ENCODE results near the gene MSLN. TPM values are rescaled to one million over a fixed set of nuclear protein-coding genes. Genes with fewer than 3 reads are reported as not detected.

Gene MSLN
- total and polyA plus RNA-seq, 2 of the 8 experiments (the other 6 are each of a cell fraction or from before 2014, with no cell fraction given), result 0.28 to 0.50 TPM

DNA sequence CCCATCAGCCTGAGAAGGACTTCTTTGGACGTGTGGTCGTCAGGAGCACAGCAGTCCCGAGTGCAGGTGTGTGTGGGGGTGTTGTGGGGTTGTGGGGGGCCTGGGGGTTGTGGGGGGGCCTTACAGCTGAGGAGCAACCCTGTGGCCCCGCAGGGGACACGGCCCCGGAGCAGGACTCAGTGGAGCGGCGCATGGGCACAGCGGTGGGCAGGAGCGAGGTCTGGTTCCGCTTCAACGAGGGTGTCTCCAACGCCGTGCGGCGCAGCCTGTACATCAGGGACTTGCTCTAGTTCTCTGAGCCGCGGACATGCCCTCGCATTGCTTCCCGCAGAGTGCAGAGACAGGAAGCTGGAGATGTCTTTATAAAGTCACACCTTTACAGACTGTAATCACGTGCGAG is 37.2 kb downstream of the MSLN start:
- Histone ChIP-seq H3K36me3 (ENCODE audit: control insufficient read depth in 2 of 4, insufficient read depth in 4 of 4, low read length in 3 of 4) (peaks cover 0 to 32% (median 0%) of the 10 kb centered on the region in 4 experiments; a peak in 5 of 8 replicates), H3K23ac (ENCODE audit: insufficient read length) (no peak overlapping the region), H2BK12ac (ENCODE audit: low read depth, low read length) (no peak overlapping the region), H2BK20ac (ENCODE audit: low read length) (no peak overlapping the region), H2AFZ (ENCODE audit: low read length) (no peak overlapping the region), H4K5ac (ENCODE audit: insufficient read length, low read depth, low read length) (no peak overlapping the region), H2AK5ac (ENCODE audit: low read depth, low read length) (no peak overlapping the region), H2BK15ac (ENCODE audit: low read length) (no peak overlapping the region), H3K23me2 (ENCODE audit: low read depth, low read length) (peaks cover 3% of the 10 kb centered on the region; the same call in 1 of the 2 replicates), H3K27ac (ENCODE audit: low read depth, low read length) (no peak overlapping the region), H3K4ac (replicated peaks; ENCODE audit: insufficient read length, low read depth, low read length) (no peak overlapping the region), H3K14ac (ENCODE audit: insufficient read length) (no peak overlapping the region), H3K4me1 (replicated peaks in 1 of 4; ENCODE audit: control insufficient read depth in 3 of 4, insufficient read depth in 4 of 4, low read length in 3 of 4) (peaks cover 0 to 17% (median 3%) of the 10 kb centered on the region in 4 experiments; a peak in 4 of 7 replicates), H3K79me2 (ENCODE audit: control insufficient read depth in 1 of 2, insufficient read depth in 2 of 2, low read length in 2 of 2) (no peaks in the 10 kb centered on the region), H4K91ac (replicated peaks; ENCODE audit: insufficient read length, low read length) (no peak overlapping the region), H3K9me3 (ENCODE audit: insufficient read depth in 2 of 2, low read depth in 1 of 2, low read length in 1 of 2) (no peaks in the 10 kb centered on the region), H3K18ac (ENCODE audit: extremely low read depth, low read length) (no peak overlapping the region), H4K8ac (ENCODE audit: extremely low read depth, insufficient read depth, low read length) (no peak overlapping the region), H3K4me2 (ENCODE audit: insufficient read depth in 1 of 2, low read depth in 2 of 2, low read length in 2 of 2) (no peak overlapping the region), H3K79me1 (ENCODE audit: low read depth, low read length) (no peaks in the 10 kb centered on the region), H3K27me3 (replicated peaks in 1 of 4; ENCODE audit: control insufficient read depth in 3 of 4, extremely low read depth in 1 of 4, insufficient read depth in 3 of 4, low read length in 3 of 4) (peaks cover 1 to 20% (median 13%) of the 10 kb centered on the region in 4 experiments; a peak in 6 of 7 replicates), H4K20me1 (replicated peaks in 1 of 2; ENCODE audit: control insufficient read depth in 1 of 2, insufficient read depth in 2 of 2, low read length in 2 of 2) (peaks cover 5 to 19% of the 10 kb centered on the region in 2 experiments), H3K9ac (replicated peaks in 1 of 4; ENCODE audit: extremely low read depth in 1 of 4, low read depth in 3 of 4, low read length in 3 of 4) (no peak overlapping the region), H3K4me3 (ENCODE audit: extremely low read depth in 1 of 4, insufficient read depth in 2 of 4, low read depth in 3 of 4, low read length in 4 of 4) (no peak overlapping the region), H2BK120ac (replicated peaks; ENCODE audit: low read depth, low read length) (no peak overlapping the region), H3K56ac (replicated peaks; ENCODE audit: insufficient read length, low read depth, low read length) (no peak overlapping the region), H2BK5ac (ENCODE audit: low read depth, low read length) (no peak overlapping the region)
- no peak for FAIRE-seq
- DNase-seq (ENCODE audit: low read depth in 1 of 2, low spot score in 2 of 2), result no peak
- ChIA-PET POLR2A (ENCODE audit: partially characterized antibody) (interaction anchor here (1.0 to 1.8 kb wide), 2 partner anchors 9 to 12 kb away, joined by 3 to 5 read pairs; partner anchors contain the start of genes CHTF18 and RPUSD1), CTCF (ENCODE audit: partially characterized antibody) (no interaction called here)
- 95% methylated on average over 14 of the region's 22 CpGs; no CpG with 5 or more reads in 1 of the 2 experiments for WGBS, 2 experiments (ENCODE audit: extremely low coverage in 1 of 2, insufficient coverage in 1 of 2, insufficient read length in 1 of 2, insufficient replicate concordance in 2 of 2, low coverage in 1 of 2, low lambda C conversion rate in 2 of 2, missing lambda C conversion rate in 1 of 2)
- TF ChIP-seq NRF1 (IDR thresholded peaks at IDR 0.05; ENCODE audit: low read depth, low read length) (no peak), TEAD4 (IDR thresholded peaks at IDR 0.05; ENCODE audit: low read depth, low read length) (no peak), SP4 (IDR thresholded peaks at IDR 0.05; ENCODE audit: low read length) (no peak), RBBP5 (IDR thresholded peaks at IDR 0.05; ENCODE audit: borderline replicate concordance, low read depth, low read length) (no peak), EGR1 (IDR thresholded peaks at IDR 0.05; ENCODE audit: borderline replicate concordance, low read depth, low read length) (no peak), POLR2AphosphoS5 (IDR thresholded peaks at IDR 0.05; ENCODE audit: low read depth, low read length) (no peak), BCL11A (IDR thresholded peaks at IDR 0.05; ENCODE audit: low read depth in 2 of 2, low read length in 2 of 2) (no peak), KDM1A (IDR thresholded peaks at IDR 0.05; ENCODE audit: borderline replicate concordance, low read length) (no peak), RFX5 (IDR thresholded peaks at IDR 0.05; ENCODE audit: borderline replicate concordance, low read depth, low read length) (no peak), RNF2 (IDR thresholded peaks at IDR 0.05; ENCODE audit: borderline replicate concordance, low read depth, low read length, missing control alignments, poor library complexity, severe bottlenecking) (no peak), FOSL1 (IDR thresholded peaks at IDR 0.05; ENCODE audit: insufficient read depth, low read depth, low read length) (no peak), TCF12 (IDR thresholded peaks at IDR 0.05; ENCODE audit: low read depth, low read length) (no peak)
- TF ChIP-seq, protein P1, sequence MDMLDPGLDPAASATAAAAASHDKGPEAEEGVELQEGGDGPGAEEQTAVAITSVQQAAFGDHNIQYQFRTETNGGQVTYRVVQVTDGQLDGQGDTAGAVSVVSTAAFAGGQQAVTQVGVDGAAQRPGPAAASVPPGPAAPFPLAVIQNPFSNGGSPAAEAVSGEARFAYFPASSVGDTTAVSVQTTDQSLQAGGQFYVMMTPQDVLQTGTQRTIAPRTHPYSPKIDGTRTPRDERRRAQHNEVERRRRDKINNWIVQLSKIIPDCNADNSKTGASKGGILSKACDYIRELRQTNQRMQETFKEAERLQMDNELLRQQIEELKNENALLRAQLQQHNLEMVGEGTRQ (IDR thresholded peaks at IDR 0.05; ENCODE audit: low read length), result no peak
